Measurements from ENCODE around the gene GLTPD2.

Gene GLTPD2

GRCh38 chr17:4788807-4789700 is at the start of gene GLTPD2:
Gene GLTPD2 (plus strand): TSS chr17:4788964. CDS start chr17:4789012, 48 bp downstream.
- DNase-seq: no peak

- peak; percentile 71 to 76 for DNase-seq
These were observed 49.4 kb upstream of the GLTPD2 start, which contains the start of the genes CXCL16 and ZMYND15 for GRCh38 chr17:4739122-4740024. Gene CXCL16 (minus strand): TSS chr17:4739928. CDS start chr17:4739339, 589 bp downstream. Gene ZMYND15 (plus strand): TSS chr17:4739833. CDS start chr17:4740549, 716 bp downstream.

GRCh38 chr17:4740025-4740351 is 48.8 kb upstream of the GLTPD2 start:
- DNase-seq: no peak

GRCh38 chr17:4740584-4740983 is 48.2 kb upstream of the GLTPD2 start:
- no peak for DNase-seq

- no peak for DNase-seq
These were observed 47.2 kb upstream of the GLTPD2 start for GRCh38 chr17:4741544-4741943.

GRCh38 chr17:4742133-4742532 is 46.6 kb upstream of the GLTPD2 start:
- no peak for DNase-seq

GRCh38 chr17:4742629-4743028 is 46.1 kb upstream of the GLTPD2 start:
- no peak for DNase-seq

GRCh38 chr17:4743216-4743615 is 45.5 kb upstream of the GLTPD2 start:
- DNase-seq: no peak

GRCh38 chr17:4743898-4744297 is 44.9 kb upstream of the GLTPD2 start:
- no peak for DNase-seq

- no peak for DNase-seq
These were observed 43.5 kb upstream of the GLTPD2 start for GRCh38 chr17:4744999-4745969.

- peak; percentile 47 to 59 for DNase-seq
These were observed 40.9 kb upstream of the GLTPD2 start for GRCh38 chr17:4747847-4748246.

GRCh38 chr17:4748686-4749085 is 40.1 kb upstream of the GLTPD2 start:
- no peak for DNase-seq

- no peak for DNase-seq
These were observed 38.2 kb upstream of the GLTPD2 start for GRCh38 chr17:4750606-4751005.

- DNase-seq: no peak
These were observed 36.8 kb upstream of the GLTPD2 start for GRCh38 chr17:4751932-4752331.

- no peak for DNase-seq
These were observed 35.4 kb upstream of the GLTPD2 start for GRCh38 chr17:4753392-4753791.

GRCh38 chr17:4759776-4760236 is 29.0 kb upstream of the GLTPD2 start:
- no peak for DNase-seq

GRCh38 chr17:4764595-4764994 is 24.2 kb upstream of the GLTPD2 start:
- DNase-seq: no peak

GRCh38 chr17:4766201-4766600 is 22.6 kb upstream of the GLTPD2 start:
- DNase-seq: peak in 1 of 2 donors; percentile 60

- DNase-seq: no peak
These were observed 22.0 kb upstream of the GLTPD2 start for GRCh38 chr17:4766723-4767122.

GRCh38 chr17:4768298-4768697 is 20.5 kb upstream of the GLTPD2 start:
- peak in 1 of 2 donors; percentile 24 for DNase-seq

- no peak for DNase-seq
These were observed 19.1 kb upstream of the GLTPD2 start for GRCh38 chr17:4769628-4770027.
